Bronchial epithelial cell (primary cell): ENCODE measurements around the gene TENM3. TPM values are rescaled to one million over a fixed set of nuclear protein-coding genes. Genes with fewer than 3 reads are reported as not detected.

Source experiments
- DNase-seq: peaks from one replicate; pipeline ENCODE4 v3.0.0-alpha.2; 2010; ENCODE audit warnings: low read depth
- FAIRE-seq: peaks from 2 replicates; lab custom pipeline; 2011; peaks lifted over from hg19 to GRCh38; lab: Jason Lieb, UNC
- H3K27me3 ChIP-seq: 2 replicates; pipeline ENCODE4 v1.5.1; 2011; ENCODE audit warnings: low read length; ENCODE audit not compliant: control insufficient read depth, insufficient read depth
- H3K36me3 ChIP-seq: 2 replicates; pipeline ENCODE4 v1.5.1; 2011; ENCODE audit warnings: low read length; ENCODE audit not compliant: control insufficient read depth, insufficient read depth
- H3K4me3 ChIP-seq: 2 replicates; pipeline ENCODE4 v1.5.1; 2011; ENCODE audit warnings: mild to moderate bottlenecking, low read depth, low read length, control low read depth
- CTCF ChIP-seq: IDR thresholded peaks from 2 replicates; pipeline ENCODE4 v1.5.1; 2011; ENCODE audit warnings: mild to moderate bottlenecking, moderate library complexity, low read length, control low read depth, inconsistent platforms; ENCODE audit not compliant: insufficient read depth, severe bottlenecking
- total RNA-seq: library from RNA; depleted of rRNA; stranded (reverse); fragments of >200 nt; gene quantifications from 2 replicates; pipeline ENCODE4 v1.2.1, GENCODE V29; 2014

Gene TENM3
- total RNA-seq, 1 donor from 2014 or later, result 1.3 TPM

- FAIRE-seq (no peak), DNase-seq (no peak)
- no peak for TF ChIP-seq CTCF
- H3K27me3 ChIP-seq, result no peaks in the 10 kb centered on the region
- H3K36me3 ChIP-seq, result no peaks in the 10 kb centered on the region
- no peak overlapping the region for H3K4me3 ChIP-seq
Observed at GRCh38 chr4:182394181-182394580, 151.0 kb downstream of the TENM3 start.

- DNase-seq, result no peak
- FAIRE-seq, result no peak
- H3K36me3 ChIP-seq, result no peaks in the 10 kb centered on the region
- no peak overlapping the region for H3K4me3 ChIP-seq
- no peak for TF ChIP-seq CTCF
- H3K27me3 ChIP-seq, result no peaks in the 10 kb centered on the region
Observed at GRCh38 chr4:182400081-182400480, 156.9 kb downstream of the TENM3 start.

GRCh38 chr4:182400790-182401189 lies 157.6 kb downstream of the TENM3 start:
- TF ChIP-seq CTCF, result no peak

GRCh38 chr4:182404376-182404775 lies 161.2 kb downstream of the TENM3 start:
- DNase-seq, result no peak
- H3K27me3 ChIP-seq, result no peaks in the 10 kb centered on the region
- FAIRE-seq, result no peak
- H3K36me3 ChIP-seq, result no peaks in the 10 kb centered on the region
- TF ChIP-seq CTCF, result no peak
- no peak overlapping the region for H3K4me3 ChIP-seq

More at GRCh38 chr4:182400790-182401189, 157.6 kb downstream of the TENM3 start:
- FAIRE-seq, result no peak
- H3K36me3 ChIP-seq, result no peaks in the 10 kb centered on the region
- DNase-seq, result no peak
- H3K4me3 ChIP-seq, result no peak overlapping the region
- no peaks in the 10 kb centered on the region for H3K27me3 ChIP-seq

- TF ChIP-seq CTCF, result no peak
- FAIRE-seq (no peak), DNase-seq (no peak)
- Histone ChIP-seq H3K36me3 (no peaks in the 10 kb centered on the region), H3K4me3 (no peak overlapping the region), H3K27me3 (no peaks in the 10 kb centered on the region)
Observed at GRCh38 chr4:182405087-182405486, 161.9 kb downstream of the TENM3 start.

GRCh38 chr4:182409271-182409670 lies 166.1 kb downstream of the TENM3 start:
- Histone ChIP-seq H3K36me3 (no peaks in the 10 kb centered on the region), H3K27me3 (no peaks in the 10 kb centered on the region), H3K4me3 (no peak overlapping the region)
- no peak for TF ChIP-seq CTCF
- DNase-seq (no peak), FAIRE-seq (no peak)
